ENCODE data around the gene RFX1. TPM values are rescaled to one million over a fixed set of nuclear protein-coding genes. Genes with fewer than 3 reads are reported as not detected.

RFX1 gene
- total and polyA plus RNA-seq, 9 of the 15 experiments (the other 6 are each of a cell fraction or from before 2014, with no cell fraction given) = 0.14 to 19.3 (median 1.2) TPM

GRCh38 chr19:14006085-14006765, at the start of gene RFX1 (continued):
- peak; percentile 100 for TF ChIP-seq PKNOX1 (IDR thresholded peaks at IDR 0.05)
- TF ChIP-seq RCOR1 (IDR thresholded peaks at IDR 0.05; ENCODE audit: borderline replicate concordance in 1 of 2, low read depth in 2 of 2, low read length in 2 of 2) = peak in 1 of 2 experiments; percentile 34; a peak in 1 of 4 replicates
- peak; percentile 100 for TF ChIP-seq MBD2 (IDR thresholded peaks at IDR 0.05; ENCODE audit: borderline replicate concordance, low read depth)
- no peak for TF ChIP-seq CTCFL (IDR thresholded peaks at IDR 0.05; ENCODE audit: borderline replicate concordance, insufficient read depth, low read depth, low read length, poor library complexity, severe bottlenecking)
- no peak for TF ChIP-seq XRCC5 (IDR thresholded peaks at IDR 0.05; ENCODE audit: low read depth, low read length)
- TF ChIP-seq E2F8 (IDR thresholded peaks at IDR 0.05; ENCODE audit: low read depth, partially characterized antibody) = peak; percentile 97
- TF ChIP-seq ZNF224 (CRISPR knock-in tag; IDR thresholded peaks at IDR 0.05) = no peak
- no peak for TF ChIP-seq ZNF431 (CRISPR knock-in tag; IDR thresholded peaks at IDR 0.05)
- TF ChIP-seq SOX6 (IDR thresholded peaks at IDR 0.05) = no peak
- no peak for TF ChIP-seq RBM34 (IDR thresholded peaks at IDR 0.05; ENCODE audit: borderline replicate concordance, insufficient read depth, low read length)
- TF ChIP-seq ZHX1 (conservative IDR thresholded peaks at IDR 0.05; ENCODE audit: low read length) = peak; percentile 99
- no peak for TF ChIP-seq ZFP36 (IDR thresholded peaks at IDR 0.05; ENCODE audit: low read depth, low read length, partially characterized antibody)
- peak; percentile 94 for TF ChIP-seq HCFC1 (IDR thresholded peaks at IDR 0.05; ENCODE audit: low read depth, low read length)
- no peak for TF ChIP-seq MYBL2 (IDR thresholded peaks at IDR 0.05; ENCODE audit: low read depth)
- no peak for TF ChIP-seq MYBL2 (CRISPR knock-in tag; IDR thresholded peaks at IDR 0.05; ENCODE audit: borderline replicate concordance)
- no peak for TF ChIP-seq GMEB1 (CRISPR knock-in tag; IDR thresholded peaks at IDR 0.05)
- no peak for TF ChIP-seq ADNP (tag; IDR thresholded peaks at IDR 0.05)
